Liver (tissue), 9 donors: ENCODE results near the gene MGAT4A. TPM values are rescaled to one million over a fixed set of nuclear protein-coding genes. Genes with fewer than 3 reads are reported as not detected.
A peak's percentile ranks its signal among the peaks of the same experiment; 100 is the strongest.

Source experiments
- DNase-seq: peaks from one replicate; pipeline ENCODE4 v3.0.0-alpha.2; 2017; ENCODE audit warnings: low spot score
- H3K27ac ChIP-seq, 2 donors: one replicate each; pipeline ENCODE4 v1.7.0; 2013; ENCODE audit warnings: inconsistent platforms in 2 of 2, low read length in 2 of 2, control low read depth in 1 of 2, low read depth in 1 of 2, mild to moderate bottlenecking in 1 of 2
- H3K27me3 ChIP-seq, 4 donors: one replicate each; pipeline versions ENCODE4 v1.6.1 to v1.7.0; 2013; ENCODE audit warnings: low read length in 3 of 4, inconsistent platforms in 1 of 4, mild to moderate bottlenecking in 1 of 4, moderate library complexity in 1 of 4; ENCODE audit not compliant: control insufficient read depth in 4 of 4, insufficient read depth in 4 of 4
- H3K36me3 ChIP-seq, 4 donors: one replicate each; pipeline versions ENCODE4 v1.6.1 to v1.7.0; 2013; ENCODE audit warnings: low read length in 3 of 4, mild to moderate bottlenecking in 3 of 4, low read depth in 1 of 4, moderate library complexity in 1 of 4; ENCODE audit not compliant: control insufficient read depth in 4 of 4, insufficient read depth in 3 of 4
- H3K4me1 ChIP-seq, 4 donors: one replicate each; pipeline versions ENCODE4 v1.6.1 to v1.7.0; 2013; ENCODE audit warnings: low read length in 3 of 4, mild to moderate bottlenecking in 3 of 4, moderate library complexity in 1 of 4; ENCODE audit not compliant: control insufficient read depth in 4 of 4, insufficient read depth in 4 of 4
- H3K4me3 ChIP-seq, 3 donors: one replicate each; pipeline versions ENCODE4 v1.6.1 to v1.7.0; 2013; ENCODE audit warnings: low read length in 3 of 3, control low read depth in 1 of 3, low read depth in 1 of 3, mild to moderate bottlenecking in 1 of 3
- H3K9ac ChIP-seq, 2 donors: one replicate each; pipeline ENCODE4 v1.7.0; 2013; ENCODE audit warnings: low read length in 2 of 2, mild to moderate bottlenecking in 2 of 2, moderate library complexity in 2 of 2, control low read depth in 1 of 2, low read depth in 1 of 2
- H3K9me3 ChIP-seq, 4 donors: one replicate each; pipeline versions ENCODE4 v1.6.1 to v1.7.0; 2013; ENCODE audit warnings: low read length in 3 of 4; ENCODE audit not compliant: control insufficient read depth in 4 of 4
- EGR1 ChIP-seq, 2 donors: IDR thresholded peaks; 2 replicates each; pipeline ENCODE4 v1.6.1; 2016 to 2018; ENCODE audit warnings: antibody characterized with exemption in 2 of 2, low read depth in 2 of 2
- FOXA2 ChIP-seq: IDR thresholded peaks from 2 replicates; pipeline ENCODE4 v1.6.1; 2016; ENCODE audit warnings: antibody characterized with exemption
- GABPA ChIP-seq, 2 donors: IDR thresholded peaks in 1 of 2; conservative IDR thresholded peaks in 1 of 2; 2 replicates each; pipeline ENCODE4 v1.6.1; 2016; ENCODE audit warnings: antibody characterized with exemption in 2 of 2, mild to moderate bottlenecking in 1 of 2, moderate library complexity in 1 of 2
- HNF4A ChIP-seq, 2 donors: conservative IDR thresholded peaks; 2 replicates each; pipeline ENCODE4 v1.6.1; 2016; ENCODE audit warnings: antibody characterized with exemption in 2 of 2, mild to moderate bottlenecking in 2 of 2
- HNF4G ChIP-seq: IDR thresholded peaks from 2 replicates; pipeline ENCODE4 v1.6.1; 2016; ENCODE audit warnings: antibody characterized with exemption
- JUND ChIP-seq, 2 donors: IDR thresholded peaks; 2 replicates each; pipeline ENCODE4 v1.6.1; 2016; ENCODE audit warnings: antibody characterized with exemption in 2 of 2
- NR2F2 ChIP-seq: IDR thresholded peaks from 2 replicates; pipeline ENCODE4 v1.6.1; 2016; ENCODE audit warnings: antibody characterized with exemption
- RAD21 ChIP-seq, 2 donors: IDR thresholded peaks; 2 replicates each; pipeline ENCODE4 v1.6.1; 2016; ENCODE audit warnings: antibody characterized with exemption in 2 of 2, mild to moderate bottlenecking in 2 of 2
- RXRA ChIP-seq, 2 donors: IDR thresholded peaks; 2 replicates each; pipeline ENCODE4 v1.6.1; 2017 to 2018; ENCODE audit warnings: antibody characterized with exemption in 2 of 2, mild to moderate bottlenecking in 1 of 2
- SP1 ChIP-seq: IDR thresholded peaks from 2 replicates; pipeline ENCODE4 v1.6.1; 2018; ENCODE audit warnings: antibody characterized with exemption, mild to moderate bottlenecking
- TAF1 ChIP-seq: conservative IDR thresholded peaks from 2 replicates; pipeline ENCODE4 v1.6.1; 2016; ENCODE audit warnings: antibody characterized with exemption, mild to moderate bottlenecking
- YY1 ChIP-seq: IDR thresholded peaks from 2 replicates; pipeline ENCODE4 v1.6.1; 2016; ENCODE audit warnings: antibody characterized with exemption, mild to moderate bottlenecking
- WGBS: extraction: QIAGEN DNeasy Blood & Tissue Kit; methylation state at CpG from one replicate; pipeline ENCODE4 v1.1.7; 2013; 5-methylcytosine and 5-hydroxymethylcytosine counted together
- polyA plus RNA-seq, 2 donors: library from polyadenylated mRNA; stranded (reverse) in 1 of 2; unstranded in 1 of 2; fragments of 200-250 nt in 1 of 2; fragments of >200 nt in 1 of 2; fragmentation: Nextera tagmentation in 1 of 2; extraction: Ambion mirVana in 1 of 2; gene quantifications; one replicate each; pipeline versions ENCODE4 v1.2.1 to v1.2.3, GENCODE V29; 2013 to 2015
- total RNA-seq, 2 donors: library from RNA; depleted of rRNA; stranded (reverse); fragments of >200 nt; gene quantifications; one replicate each; pipeline ENCODE4 v1.2.3, GENCODE V29; 2014
- TF ChIP-seq, protein P1 (sequence below): IDR thresholded peaks from 2 replicates; pipeline ENCODE4 v1.6.1; 2016; ENCODE audit warnings: antibody characterized with exemption
- TF ChIP-seq, protein P2 (sequence below): fragments of 150-350 bp; IDR thresholded peaks from 2 replicates; pipeline ENCODE4 v1.5.1; 2017; ENCODE audit warnings: improper control_type of control experiment, low read depth, low read length; ENCODE audit not compliant: missing input control
- TF ChIP-seq, protein P3 (sequence below): IDR thresholded peaks from 2 replicates; pipeline ENCODE4 v1.6.1; 2016; ENCODE audit warnings: antibody characterized with exemption
- TF ChIP-seq, protein P4 (sequence below): IDR thresholded peaks from 2 replicates; pipeline ENCODE4 v1.6.1; 2016; ENCODE audit warnings: antibody characterized with exemption
- TF ChIP-seq, protein P5 (sequence below): IDR thresholded peaks from 2 replicates; pipeline ENCODE4 v1.6.1; 2016; ENCODE audit warnings: antibody characterized with exemption, mild to moderate bottlenecking
- donor health status: healthy.
- donor health status: healthy.
- donor health status: healthy.
- donor health status: healthy.
- donor health status: healthy.

Gene MGAT4A
- total and polyA plus RNA-seq, 4 donors, result 2.7 to 17.3 (median 5.4) TPM

DNA sequence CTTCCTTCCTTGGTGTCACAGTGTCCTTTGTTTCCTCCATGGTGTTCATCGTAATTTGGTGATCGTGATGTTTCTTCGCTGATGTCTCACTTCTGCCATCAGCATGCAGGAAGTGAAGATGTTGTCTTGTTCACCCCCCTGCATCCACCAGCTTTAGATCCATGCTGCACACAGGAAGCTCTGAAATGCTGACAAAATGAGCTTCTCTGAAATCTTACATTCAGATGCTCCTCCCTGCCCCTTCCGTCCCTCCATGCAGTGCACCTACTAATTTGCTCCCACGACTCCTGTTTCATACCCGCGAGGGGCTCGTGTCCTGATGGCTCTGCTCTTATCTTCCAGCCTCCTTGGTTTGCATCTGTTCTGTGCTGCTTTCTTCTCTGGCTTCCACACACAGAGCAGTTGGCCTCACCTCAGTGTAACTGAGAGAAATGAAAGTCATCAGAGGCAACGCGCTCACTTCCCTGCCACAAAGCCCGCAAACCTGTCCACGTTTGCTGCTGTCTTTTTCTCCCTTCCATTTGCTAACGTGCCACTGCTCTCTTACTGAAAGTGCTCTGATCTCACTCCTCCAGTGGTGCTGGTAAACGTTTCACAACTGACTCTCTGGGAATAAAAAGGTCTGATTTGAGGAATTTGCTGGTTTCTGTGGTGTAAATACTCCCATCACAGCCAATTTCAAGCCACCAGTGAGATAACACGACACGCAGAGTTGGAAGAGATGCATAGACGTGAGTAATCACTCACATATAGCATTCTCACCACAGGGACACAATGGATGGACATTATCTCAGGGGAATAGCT is 41.0 kb upstream of the MGAT4A start:
- H3K36me3 ChIP-seq, result no peaks in the 10 kb centered on the region
- DNase-seq, result no peak
- peak overlapping the region in 1 of 2 donors; percentile 36 for H3K27ac ChIP-seq
- H3K27me3 ChIP-seq, result no peaks in the 10 kb centered on the region
- WGBS, result 61% methylated on average over 17 of the region's 17 CpGs
- H3K4me3 ChIP-seq, result no peak overlapping the region
- TF ChIP-seq RXRA (IDR thresholded peaks at IDR 0.05), result no peak
- TF ChIP-seq RAD21 (IDR thresholded peaks at IDR 0.05), result no peak
- TF ChIP-seq, protein P1, sequence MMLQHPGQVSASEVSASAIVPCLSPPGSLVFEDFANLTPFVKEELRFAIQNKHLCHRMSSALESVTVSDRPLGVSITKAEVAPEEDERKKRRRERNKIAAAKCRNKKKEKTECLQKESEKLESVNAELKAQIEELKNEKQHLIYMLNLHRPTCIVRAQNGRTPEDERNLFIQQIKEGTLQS, result no peak
- TF ChIP-seq, protein P2, sequence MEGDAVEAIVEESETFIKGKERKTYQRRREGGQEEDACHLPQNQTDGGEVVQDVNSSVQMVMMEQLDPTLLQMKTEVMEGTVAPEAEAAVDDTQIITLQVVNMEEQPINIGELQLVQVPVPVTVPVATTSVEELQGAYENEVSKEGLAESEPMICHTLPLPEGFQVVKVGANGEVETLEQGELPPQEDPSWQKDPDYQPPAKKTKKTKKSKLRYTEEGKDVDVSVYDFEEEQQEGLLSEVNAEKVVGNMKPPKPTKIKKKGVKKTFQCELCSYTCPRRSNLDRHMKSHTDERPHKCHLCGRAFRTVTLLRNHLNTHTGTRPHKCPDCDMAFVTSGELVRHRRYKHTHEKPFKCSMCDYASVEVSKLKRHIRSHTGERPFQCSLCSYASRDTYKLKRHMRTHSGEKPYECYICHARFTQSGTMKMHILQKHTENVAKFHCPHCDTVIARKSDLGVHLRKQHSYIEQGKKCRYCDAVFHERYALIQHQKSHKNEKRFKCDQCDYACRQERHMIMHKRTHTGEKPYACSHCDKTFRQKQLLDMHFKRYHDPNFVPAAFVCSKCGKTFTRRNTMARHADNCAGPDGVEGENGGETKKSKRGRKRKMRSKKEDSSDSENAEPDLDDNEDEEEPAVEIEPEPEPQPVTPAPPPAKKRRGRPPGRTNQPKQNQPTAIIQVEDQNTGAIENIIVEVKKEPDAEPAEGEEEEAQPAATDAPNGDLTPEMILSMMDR, result no peak
- no peak for TF ChIP-seq FOXA2
- no peak for TF ChIP-seq HNF4G
- peaks cover 0 to 2% (median 0%) of the 10 kb centered on the region in 4 donors for H3K4me1 ChIP-seq
- H3K9me3 ChIP-seq, result no peaks in the 10 kb centered on the region
- H3K9ac ChIP-seq, result peak overlapping the region in 1 of 2 donors; percentile 18

DNA sequence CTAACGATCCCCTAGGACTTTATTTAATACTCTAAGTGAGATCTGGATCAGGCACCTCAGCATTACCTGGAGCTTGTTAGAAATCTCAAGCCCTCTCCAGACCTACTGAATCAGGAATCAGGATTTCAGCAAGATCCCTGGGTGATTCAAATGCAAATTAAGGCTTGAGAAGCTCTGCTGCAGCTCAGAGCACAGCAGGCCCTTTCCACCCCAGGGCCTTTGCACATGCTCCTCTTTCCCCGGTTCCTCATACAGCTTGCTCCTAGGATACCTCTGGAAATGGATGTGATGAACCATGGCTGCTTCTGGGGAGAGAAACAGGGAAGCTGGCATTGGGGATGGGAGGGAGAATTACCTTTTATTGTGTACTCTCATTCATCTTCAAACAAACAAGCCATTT is 40.3 kb upstream of the MGAT4A start:
- Histone ChIP-seq H3K4me1 (peaks cover 0 to 2% (median 0%) of the 10 kb centered on the region in 4 donors), H3K27me3 (no peaks in the 10 kb centered on the region), H3K9ac (no peak overlapping the region), H3K27ac (peak overlapping the region in 1 of 2 donors; percentile 7), H3K36me3 (no peaks in the 10 kb centered on the region), H3K4me3 (no peak overlapping the region), H3K9me3 (no peaks in the 10 kb centered on the region)
- WGBS, result 92% methylated on average over 2 of the region's 2 CpGs
- TF ChIP-seq FOXA2, result no peak
- TF ChIP-seq, protein P3, sequence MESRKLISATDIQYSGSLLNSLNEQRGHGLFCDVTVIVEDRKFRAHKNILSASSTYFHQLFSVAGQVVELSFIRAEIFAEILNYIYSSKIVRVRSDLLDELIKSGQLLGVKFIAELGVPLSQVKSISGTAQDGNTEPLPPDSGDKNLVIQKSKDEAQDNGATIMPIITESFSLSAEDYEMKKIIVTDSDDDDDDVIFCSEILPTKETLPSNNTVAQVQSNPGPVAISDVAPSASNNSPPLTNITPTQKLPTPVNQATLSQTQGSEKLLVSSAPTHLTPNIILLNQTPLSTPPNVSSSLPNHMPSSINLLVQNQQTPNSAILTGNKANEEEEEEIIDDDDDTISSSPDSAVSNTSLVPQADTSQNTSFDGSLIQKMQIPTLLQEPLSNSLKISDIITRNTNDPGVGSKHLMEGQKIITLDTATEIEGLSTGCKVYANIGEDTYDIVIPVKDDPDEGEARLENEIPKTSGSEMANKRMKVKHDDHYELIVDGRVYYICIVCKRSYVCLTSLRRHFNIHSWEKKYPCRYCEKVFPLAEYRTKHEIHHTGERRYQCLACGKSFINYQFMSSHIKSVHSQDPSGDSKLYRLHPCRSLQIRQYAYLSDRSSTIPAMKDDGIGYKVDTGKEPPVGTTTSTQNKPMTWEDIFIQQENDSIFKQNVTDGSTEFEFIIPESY, result no peak
- no peak for TF ChIP-seq TAF1
- TF ChIP-seq RXRA (IDR thresholded peaks at IDR 0.05), result no peak
- TF ChIP-seq, protein P2, result no peak
- TF ChIP-seq, protein P4, sequence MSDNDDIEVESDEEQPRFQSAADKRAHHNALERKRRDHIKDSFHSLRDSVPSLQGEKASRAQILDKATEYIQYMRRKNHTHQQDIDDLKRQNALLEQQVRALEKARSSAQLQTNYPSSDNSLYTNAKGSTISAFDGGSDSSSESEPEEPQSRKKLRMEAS, result no peak
- no peak for TF ChIP-seq YY1
- TF ChIP-seq SP1, result no peak
- TF ChIP-seq, protein P1, result no peak
- no peak for TF ChIP-seq EGR1 (IDR thresholded peaks at IDR 0.05; ENCODE audit: low read depth in 2 of 2)
- no peak for TF ChIP-seq RAD21 (IDR thresholded peaks at IDR 0.05)
- TF ChIP-seq GABPA (IDR thresholded peaks at IDR 0.05 in 1 of 2, conservative IDR thresholded peaks at IDR 0.05 in 1 of 2), result no peak
- TF ChIP-seq, protein P5, sequence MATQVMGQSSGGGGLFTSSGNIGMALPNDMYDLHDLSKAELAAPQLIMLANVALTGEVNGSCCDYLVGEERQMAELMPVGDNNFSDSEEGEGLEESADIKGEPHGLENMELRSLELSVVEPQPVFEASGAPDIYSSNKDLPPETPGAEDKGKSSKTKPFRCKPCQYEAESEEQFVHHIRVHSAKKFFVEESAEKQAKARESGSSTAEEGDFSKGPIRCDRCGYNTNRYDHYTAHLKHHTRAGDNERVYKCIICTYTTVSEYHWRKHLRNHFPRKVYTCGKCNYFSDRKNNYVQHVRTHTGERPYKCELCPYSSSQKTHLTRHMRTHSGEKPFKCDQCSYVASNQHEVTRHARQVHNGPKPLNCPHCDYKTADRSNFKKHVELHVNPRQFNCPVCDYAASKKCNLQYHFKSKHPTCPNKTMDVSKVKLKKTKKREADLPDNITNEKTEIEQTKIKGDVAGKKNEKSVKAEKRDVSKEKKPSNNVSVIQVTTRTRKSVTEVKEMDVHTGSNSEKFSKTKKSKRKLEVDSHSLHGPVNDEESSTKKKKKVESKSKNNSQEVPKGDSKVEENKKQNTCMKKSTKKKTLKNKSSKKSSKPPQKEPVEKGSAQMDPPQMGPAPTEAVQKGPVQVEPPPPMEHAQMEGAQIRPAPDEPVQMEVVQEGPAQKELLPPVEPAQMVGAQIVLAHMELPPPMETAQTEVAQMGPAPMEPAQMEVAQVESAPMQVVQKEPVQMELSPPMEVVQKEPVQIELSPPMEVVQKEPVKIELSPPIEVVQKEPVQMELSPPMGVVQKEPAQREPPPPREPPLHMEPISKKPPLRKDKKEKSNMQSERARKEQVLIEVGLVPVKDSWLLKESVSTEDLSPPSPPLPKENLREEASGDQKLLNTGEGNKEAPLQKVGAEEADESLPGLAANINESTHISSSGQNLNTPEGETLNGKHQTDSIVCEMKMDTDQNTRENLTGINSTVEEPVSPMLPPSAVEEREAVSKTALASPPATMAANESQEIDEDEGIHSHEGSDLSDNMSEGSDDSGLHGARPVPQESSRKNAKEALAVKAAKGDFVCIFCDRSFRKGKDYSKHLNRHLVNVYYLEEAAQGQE, result no peak
- TF ChIP-seq JUND (IDR thresholded peaks at IDR 0.05), result no peak
- no peak for TF ChIP-seq HNF4A (conservative IDR thresholded peaks at IDR 0.05)
- TF ChIP-seq NR2F2, result no peak
- no peak for DNase-seq
